Measurements from ENCODE around the gene DNAJA1. TPM values are rescaled to one million over a fixed set of nuclear protein-coding genes. Genes with fewer than 3 reads are reported as not detected.
A peak's percentile ranks its signal among the peaks of the same experiment; 100 is the strongest.

DNAJA1 gene
- total and polyA plus RNA-seq, 3 donors from 2014 or later: 146 to 256 (median 149) TPM

GRCh38 chr9:33042473-33042872 lies 17.4 kb downstream of the DNAJA1 start:
- WGBS, 2 donors: 42 to 64% methylated on average over 8 of the region's 8 CpGs
- H3K4me1 ChIP-seq: no peaks in the 10 kb centered on the region
- H3K9me3 ChIP-seq: no peaks in the 10 kb centered on the region
- DNase-seq: no peak
- no peaks in the 10 kb centered on the region for H3K27me3 ChIP-seq
- H3K27ac ChIP-seq: no peak overlapping the region
- no peak for TF ChIP-seq POLR2A (IDR thresholded peaks at IDR 0.05)
- no peak for TF ChIP-seq CTCF (IDR thresholded peaks at IDR 0.05)
- intact Hi-C loops (cut with DNase I; ENCODE audit: low total_unique reads): no loop called here
- no peak overlapping the region for H3K4me3 ChIP-seq
- no peaks in the 10 kb centered on the region for H3K36me3 ChIP-seq (ENCODE audit: low read depth, missing control alignments)

GRCh38 chr9:33043671-33044070 lies 18.6 kb downstream of the DNAJA1 start:
- H3K27me3 ChIP-seq: no peaks in the 10 kb centered on the region
- no peak for DNase-seq
- H3K4me3 ChIP-seq: peak overlapping the region; percentile 61 to 72
- intact Hi-C loops (cut with DNase I; ENCODE audit: low total_unique reads): no loop called here
- WGBS, 2 donors: 18 to 24% methylated on average over 8 of the region's 8 CpGs
- no peaks in the 10 kb centered on the region for H3K36me3 ChIP-seq (ENCODE audit: low read depth, missing control alignments)
- H3K4me1 ChIP-seq: no peaks in the 10 kb centered on the region
- H3K9me3 ChIP-seq: no peaks in the 10 kb centered on the region
- peak overlapping the region in 1 of 2 donors; percentile 91 for H3K27ac ChIP-seq
- TF ChIP-seq CTCF (IDR thresholded peaks at IDR 0.05) (no peak), POLR2A (IDR thresholded peaks at IDR 0.05) (no peak)

- DNase-seq: peak; percentile 93
- H3K27ac ChIP-seq: peak overlapping the region; percentile 91 to 94
- no peaks in the 10 kb centered on the region for H3K36me3 ChIP-seq (ENCODE audit: low read depth, missing control alignments)
- WGBS, 2 donors: 1% methylated on average over 20 to 41 of the region's 41 CpGs
- no peaks in the 10 kb centered on the region for H3K27me3 ChIP-seq
- TF ChIP-seq POLR2A (IDR thresholded peaks at IDR 0.05) (no peak), CTCF (IDR thresholded peaks at IDR 0.05) (no peak)
- H3K4me3 ChIP-seq: peak overlapping the region; percentile 61 to 72
- no peaks in the 10 kb centered on the region for H3K4me1 ChIP-seq
- H3K9me3 ChIP-seq: no peaks in the 10 kb centered on the region
- intact Hi-C loops (cut with DNase I; ENCODE audit: low total_unique reads): no loop called here
Observed at GRCh38 chr9:33044162-33044673, 19.1 kb downstream of the DNAJA1 start.

GRCh38 chr9:33044677-33045282 lies 19.7 kb downstream of the DNAJA1 start:
- peak overlapping the region; percentile 61 to 72 for H3K4me3 ChIP-seq
- H3K36me3 ChIP-seq (ENCODE audit: low read depth, missing control alignments): no peaks in the 10 kb centered on the region
- intact Hi-C loops (cut with DNase I; ENCODE audit: low total_unique reads): no loop called here
- peak overlapping the region; percentile 91 to 94 for H3K27ac ChIP-seq
- no peaks in the 10 kb centered on the region for H3K4me1 ChIP-seq
- DNase-seq: peak; percentile 66
- TF ChIP-seq POLR2A (IDR thresholded peaks at IDR 0.05) (no peak), CTCF (IDR thresholded peaks at IDR 0.05) (no peak)
- 32 to 38% methylated on average over 12 of the region's 12 CpGs for WGBS, 2 donors
- no peaks in the 10 kb centered on the region for H3K27me3 ChIP-seq
- H3K9me3 ChIP-seq: no peaks in the 10 kb centered on the region

- Histone ChIP-seq H3K9me3 (no peaks in the 10 kb centered on the region), H3K27ac (no peak overlapping the region), H3K4me3 (no peak overlapping the region), H3K4me1 (no peaks in the 10 kb centered on the region), H3K27me3 (no peaks in the 10 kb centered on the region), H3K36me3 (ENCODE audit: low read depth, missing control alignments) (no peaks in the 10 kb centered on the region)
- no peak for DNase-seq
- TF ChIP-seq POLR2A (IDR thresholded peaks at IDR 0.05) (no peak), CTCF (IDR thresholded peaks at IDR 0.05) (no peak)
- intact Hi-C loops (cut with DNase I; ENCODE audit: low total_unique reads): no loop called here
- 61 to 64% methylated on average over 1 of the region's 1 CpG for WGBS, 2 donors
Observed at GRCh38 chr9:33046061-33046460, 21.0 kb downstream of the DNAJA1 start.
